PC-9 (cell line): ENCODE measurements around the gene ARID3B. TPM values are rescaled to one million over a fixed set of nuclear protein-coding genes. Genes with fewer than 3 reads are reported as not detected.
"Not testable (repeated sequence)": the region's sequence is repeated elsewhere in the genome, so short reads cannot be mapped to it uniquely, and the experiment has no call there.

Experiments used
- BruUV-seq: library from RNA; stranded (reverse); fragments of 400-500 nt; replicated peaks from 2 replicates; lab custom pipeline; 2021; lab: Mats Ljungman, UMichigan
- CTCF ChIA-PET: fragments of 300-600 bp; sonication (Branson Sonifier 250); formaldehyde crosslinking; loops from one replicate; lab custom pipeline; 2022; ENCODE audit warnings: antibody characterized with exemption; lab: Charles Lee
- POLR2A ChIA-PET: fragments of 300-600 bp; sonication (Branson Sonifier 250); formaldehyde crosslinking; loops from one replicate; lab custom pipeline; 2022; ENCODE audit warnings: antibody characterized with exemption; ENCODE audit not compliant: unreplicated experiment; lab: Charles Lee
- DNase-seq, 2 experiments: peaks; one replicate each; pipeline versions ENCODE4 v3.0.0 to v3.0.0-alpha.2; 2015 to 2022; ENCODE audit warnings: mixed read lengths in 1 of 2
- H2AFZ ChIP-seq: fragments of 200-600 bp; sonication (generic); 2 replicates; pipeline ENCODE4 v1.8.1; 2017; ENCODE audit warnings: antibody characterized with exemption
- H3F3A ChIP-seq: fragments of 200-600 bp; sonication (generic); 2 replicates; pipeline ENCODE4 v1.8.1; 2017; ENCODE audit warnings: antibody characterized with exemption, mild to moderate bottlenecking, low read depth; ENCODE audit not compliant: insufficient read depth
- H3K27ac ChIP-seq: fragments of 200-600 bp; sonication (generic); 2 replicates; pipeline ENCODE4 v1.6.1; 2016; ENCODE audit warnings: mixed run types
- H3K27me3 ChIP-seq: fragments of 200-600 bp; sonication (generic); 2 replicates; pipeline ENCODE4 v1.6.1; 2016; ENCODE audit warnings: low read depth, mixed run types; ENCODE audit not compliant: insufficient read depth
- H3K36me3 ChIP-seq: fragments of 200-600 bp; sonication (generic); 2 replicates; pipeline ENCODE4 v1.6.1; 2016; ENCODE audit warnings: low read depth, mixed run types
- H3K4me1 ChIP-seq: fragments of 200-600 bp; sonication (generic); replicated peaks from 2 replicates; pipeline ENCODE4 v1.6.1; 2016; ENCODE audit warnings: mixed run types; ENCODE audit not compliant: insufficient read depth
- H3K4me2 ChIP-seq: fragments of 200-600 bp; sonication (generic); 2 replicates; pipeline ENCODE4 v1.6.1; 2017; ENCODE audit warnings: mixed run types
- H3K4me3 ChIP-seq: fragments of 200-600 bp; sonication (generic); 2 replicates; pipeline ENCODE4 v1.6.1; 2016; ENCODE audit warnings: mixed run types
- H3K79me2 ChIP-seq: fragments of 200-600 bp; sonication (generic); 2 replicates; pipeline ENCODE4 v1.6.1; 2017; ENCODE audit warnings: low read depth, mixed run types
- H3K9me2 ChIP-seq: fragments of 200-600 bp; sonication (generic); 2 replicates; pipeline ENCODE4 v1.8.1; 2017; ENCODE audit warnings: mild to moderate bottlenecking; ENCODE audit not compliant: insufficient read depth
- H3K9me3 ChIP-seq: fragments of 200-600 bp; sonication (generic); 2 replicates; pipeline ENCODE4 v1.8.1; 2016; ENCODE audit warnings: low read depth; ENCODE audit not compliant: insufficient read depth
- H4K20me1 ChIP-seq: fragments of 200-600 bp; sonication (generic); 2 replicates; pipeline ENCODE4 v1.8.1; 2017; ENCODE audit not compliant: insufficient read depth
- CTCF ChIP-seq: fragments of 200-600 bp; sonication (generic); conservative IDR thresholded peaks from 2 replicates; pipeline ENCODE4 v1.6.1; 2017; ENCODE audit warnings: mixed run types, antibody characterized with exemption, mild to moderate bottlenecking, moderate library complexity
- EZH2 ChIP-seq: fragments of 200-600 bp; sonication (generic); IDR thresholded peaks from 2 replicates; pipeline ENCODE4 v1.8.0; 2017; ENCODE audit warnings: antibody characterized with exemption, low read depth
- intact Hi-C: fragments of 100-400 bp; cut with micrococcal nuclease; formaldehyde crosslinking; loops from one replicate; pipeline ENCODE4 v1.10.0; 2022; ENCODE audit not compliant: unreplicated experiment
- total RNA-seq: library from RNA; stranded (reverse); gene quantifications from 2 replicates; pipeline ENCODE4 v1.2.3, GENCODE V29; 2021

Gene ARID3B
- total RNA-seq, 1 experiment from 2014 or later, result 9.6 TPM

- H3K27ac ChIP-seq, result no peak overlapping the region
- no peak overlapping the region for H2AFZ ChIP-seq
- no peaks in the 10 kb centered on the region for H3K9me3 ChIP-seq
- no peaks in the 10 kb centered on the region for H3K79me2 ChIP-seq
- intact Hi-C loops, result no loop called here
- peaks cover 5% of the 10 kb centered on the region; the same call in 1 of the 2 replicates for H3F3A ChIP-seq
- TF ChIP-seq CTCF (no peak), EZH2 (no peak)
- no peaks in the 10 kb centered on the region for H3K9me2 ChIP-seq
- peaks cover 11% of the 10 kb centered on the region for H3K4me1 ChIP-seq
- H3K27me3 ChIP-seq, result no peaks in the 10 kb centered on the region
- no peak for DNase-seq
- H3K4me3 ChIP-seq, result no peak overlapping the region
- CTCF ChIA-PET, result no interaction called here
- POLR2A ChIA-PET, result interaction anchor here (0.6 kb wide), 1 partner anchor 28 kb away, joined by 6 read pairs; no protein-coding TSS in a partner anchor
- BruUV-seq, result no TSS peak
- no peaks in the 10 kb centered on the region for H4K20me1 ChIP-seq
- no peaks in the 10 kb centered on the region for H3K36me3 ChIP-seq
- no peak overlapping the region for H3K4me2 ChIP-seq
Measured at GRCh38 chr15:74593122-74593521, 52.1 kb downstream of the ARID3B start.

DNA sequence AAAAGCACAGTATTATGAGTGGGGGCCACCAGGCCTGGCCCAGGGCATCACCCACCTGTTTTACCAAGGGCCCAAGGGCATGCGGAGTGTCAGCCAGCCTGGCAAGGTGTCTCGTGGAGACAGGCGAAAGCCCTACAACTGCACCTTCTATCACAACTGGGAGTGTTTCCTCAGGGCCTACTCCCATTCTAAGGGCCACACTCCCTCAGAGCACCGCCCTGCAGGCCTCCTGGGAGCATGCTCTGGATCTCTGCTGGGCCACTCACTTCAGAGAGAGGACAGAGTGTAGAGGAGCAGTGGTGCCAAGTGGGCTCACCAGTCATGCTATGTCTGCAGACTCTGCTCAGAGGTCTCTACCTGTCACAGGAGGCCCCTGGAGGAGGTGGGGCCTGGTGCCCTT lies 53.4 kb downstream of the ARID3B start:
- CTCF ChIA-PET, result no interaction called here
- no peaks in the 10 kb centered on the region for H3K27me3 ChIP-seq
- POLR2A ChIA-PET, result no interaction called here
- intact Hi-C loops, result no loop called here
- H4K20me1 ChIP-seq, result no peaks in the 10 kb centered on the region
- no peak overlapping the region for H3K4me2 ChIP-seq
- no peak for TF ChIP-seq EZH2
- TF ChIP-seq CTCF, result no peak
- H3F3A ChIP-seq, result 0 out of 2 replicates have a peak, but pooled peaks cover under 1% of the 10 kb centered on the region
- no peak overlapping the region for H3K4me3 ChIP-seq
- H3K79me2 ChIP-seq, result no peaks in the 10 kb centered on the region
- no TSS peak for BruUV-seq
- DNase-seq, result no peak
- no peak overlapping the region for H3K27ac ChIP-seq
- H2AFZ ChIP-seq, result no peak overlapping the region
- no peaks in the 10 kb centered on the region for H3K36me3 ChIP-seq
- no peaks in the 10 kb centered on the region for H3K9me2 ChIP-seq
- no peaks in the 10 kb centered on the region for H3K9me3 ChIP-seq
- H3K4me1 ChIP-seq, result 0 out of 2 replicates have a peak, but pooled peaks cover under 1% of the 10 kb centered on the region

GRCh38 chr15:74595271-74595670 lies 54.3 kb downstream of the ARID3B start:
- Histone ChIP-seq H3K4me2 (no peak overlapping the region), H3K9me3 (no peaks in the 10 kb centered on the region), H2AFZ (no peak overlapping the region), H3K4me3 (no peak overlapping the region), H3K79me2 (no peaks in the 10 kb centered on the region), H3K36me3 (no peaks in the 10 kb centered on the region), H3F3A (no peaks in the 10 kb centered on the region), H3K27me3 (no peaks in the 10 kb centered on the region), H3K4me1 (no peaks in the 10 kb centered on the region), H4K20me1 (no peaks in the 10 kb centered on the region), H3K27ac (no peak overlapping the region), H3K9me2 (no peaks in the 10 kb centered on the region)
- BruUV-seq, result no TSS peak
- CTCF ChIA-PET, result no interaction called here
- intact Hi-C loops, result no loop called here
- DNase-seq, result no peak
- POLR2A ChIA-PET, result no interaction called here
- no peak for TF ChIP-seq EZH2
- no peak for TF ChIP-seq CTCF

DNA sequence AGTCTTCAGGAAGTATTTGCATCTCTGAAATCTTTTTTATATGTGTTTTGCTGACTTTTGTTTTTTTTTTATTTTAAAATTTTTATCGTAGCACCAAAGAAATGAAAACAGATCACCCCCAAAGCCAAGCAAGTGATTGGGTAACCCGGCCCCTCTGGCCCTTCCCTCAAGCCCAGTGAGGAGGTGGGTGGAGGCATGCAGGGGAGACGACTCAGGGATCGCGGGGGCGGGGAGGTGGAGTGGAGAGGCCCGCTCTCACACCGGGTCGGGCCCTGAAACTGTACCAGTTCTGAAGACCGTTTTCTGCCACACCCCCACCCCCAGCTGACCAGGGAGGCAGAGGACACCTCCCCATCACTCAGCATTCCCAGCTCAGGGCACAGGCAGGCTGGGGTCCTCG lies 55.7 kb downstream of the ARID3B start:
- H3K9me2 ChIP-seq, intact Hi-C loops, H3K4me3 ChIP-seq, H3K27me3 ChIP-seq, H3K4me2 ChIP-seq, H3K4me1 ChIP-seq, BruUV-seq, H3F3A ChIP-seq, CTCF ChIA-PET, DNase-seq, H2AFZ ChIP-seq, H3K36me3 ChIP-seq, H3K27ac ChIP-seq, H3K79me2 ChIP-seq, H3K9me3 ChIP-seq, H4K20me1 ChIP-seq, POLR2A ChIA-PET: not testable (repeated sequence)

DNA sequence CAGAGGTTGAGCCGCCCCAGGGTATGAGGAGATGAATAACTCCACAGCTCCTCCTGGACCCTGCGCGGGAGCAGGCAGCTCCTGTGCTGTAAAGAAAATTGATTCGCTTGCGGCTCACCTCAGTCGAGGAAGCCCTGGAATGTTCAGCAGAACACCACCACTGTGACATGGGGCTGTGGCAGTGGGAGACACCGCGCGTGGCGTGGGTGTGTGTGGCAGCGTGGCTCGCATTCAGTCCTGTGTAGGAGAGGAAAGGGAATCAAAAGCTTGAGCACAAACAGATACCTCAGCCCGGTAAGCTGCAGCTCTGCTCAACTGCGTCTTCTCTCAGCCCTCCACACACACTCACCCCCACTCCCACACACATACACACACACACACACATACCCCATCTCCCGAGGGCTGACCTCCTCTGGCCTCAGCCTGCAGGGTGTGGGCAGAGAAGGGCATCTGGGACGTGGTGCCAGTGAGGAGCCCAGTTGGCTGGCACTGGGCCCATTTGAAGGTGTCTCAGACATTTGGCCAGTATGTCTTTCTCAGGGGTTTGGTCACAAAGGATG lies 56.2 kb downstream of the ARID3B start:
- intact Hi-C loops, CTCF ChIA-PET, BruUV-seq: not testable (repeated sequence)

More for the DNA sequence above, 56.2 kb downstream of the ARID3B start:
- H3K27ac ChIP-seq, H3K9me2 ChIP-seq, H3K27me3 ChIP-seq, H3K4me3 ChIP-seq, H3K79me2 ChIP-seq, H3K9me3 ChIP-seq, H2AFZ ChIP-seq, H3K4me2 ChIP-seq, H4K20me1 ChIP-seq, H3F3A ChIP-seq, DNase-seq, POLR2A ChIA-PET, H3K4me1 ChIP-seq, H3K36me3 ChIP-seq: not testable (repeated sequence)
